RWPE1 (cell line): ENCODE data around the gene ABTB1.

Experiments
- CTCF ChIA-PET: fragments of 350-600 bp; sonication (Branson Sonifier 250); formaldehyde crosslinking; extraction: SDS; loops from one replicate; lab custom pipeline; 2021; lab: Yijun Ruan, JAX
- POLR2A ChIA-PET: fragments of 400-600 bp; formaldehyde crosslinking; extraction: SDS; loops from one replicate; lab custom pipeline; 2020; ENCODE audit warnings: antibody characterized with exemption; ENCODE audit not compliant: low non-redundant PET; lab: Yijun Ruan, JAX
- DNase-seq: peaks from one replicate; pipeline ENCODE4 v3.0.0; 2012; ENCODE audit warnings: low spot score
- H3K27ac ChIP-seq: fragments of 450-650 bp; 2 replicates; pipeline ENCODE4 v1.5.1; 2017
- CTCF ChIP-seq: fragments of 450-650 bp; conservative IDR thresholded peaks from 2 replicates; pipeline ENCODE4 v1.5.1; 2017; ENCODE audit warnings: low read depth, mild to moderate bottlenecking

The ABTB1 gene

GRCh38 chr3:127670761-127671522 is 1.8 kb upstream of the ABTB1 start:
- ChIA-PET CTCF (no interaction called here), POLR2A (interaction anchor here (0.5 to 0.6 kb wide), 2 partner anchors 13 to 1197 kb away, joined by 6 to 10 read pairs; no protein-coding TSS in a partner anchor)

GRCh38 chr3:127671523-127672428 is 976 bp upstream of the ABTB1 start:
- TF ChIP-seq CTCF = no peak
- ChIA-PET CTCF (interaction anchor here (0.8 kb wide), 1 partner anchor 396 kb away, joined by 3 read pairs; no protein-coding TSS in a partner anchor), POLR2A (interaction anchor here (0.5 kb wide), 1 partner anchor 14 kb away, joined by 6 read pairs; no protein-coding TSS in a partner anchor)
- no peak for DNase-seq
- peak overlapping the region; percentile 83 for H3K27ac ChIP-seq

More at GRCh38 chr3:127670761-127671522, 1.8 kb upstream of the ABTB1 start:
- no peak for TF ChIP-seq CTCF
- no peak for DNase-seq
- H3K27ac ChIP-seq = peak overlapping the region; percentile 33; the same call in 1 of the 2 replicates

- peak overlapping the region; percentile 83 for H3K27ac ChIP-seq
- no peak for DNase-seq
- ChIA-PET POLR2A (interaction anchor here (0.6 kb wide), 1 partner anchor 83 kb away, joined by 7 read pairs; no protein-coding TSS in a partner anchor), CTCF (no interaction called here)
- TF ChIP-seq CTCF = no peak
Measured at GRCh38 chr3:127673191-127674100, 694 bp downstream of the ABTB1 start.

- ChIA-PET POLR2A (interaction anchor here (0.6 kb wide), 1 partner anchor 52 kb away, joined by 3 read pairs; no protein-coding TSS in a partner anchor), CTCF (no interaction called here)
- no peak for DNase-seq
- peak overlapping the region; percentile 83 for H3K27ac ChIP-seq
- no peak for TF ChIP-seq CTCF
Measured at GRCh38 chr3:127674101-127674721, 1.5 kb downstream of the ABTB1 start.

GRCh38 chr3:127674790-127675189 is 2.0 kb downstream of the ABTB1 start:
- H3K27ac ChIP-seq = peak overlapping the region; percentile 83; the same call in 1 of the 2 replicates
- ChIA-PET CTCF (no interaction called here), POLR2A (interaction anchor here (0.6 kb wide), 1 partner anchor 53 kb away, joined by 3 read pairs; no protein-coding TSS in a partner anchor)
- TF ChIP-seq CTCF = no peak
- no peak for DNase-seq
